ENCODE data around the gene PERM1.

DNA sequence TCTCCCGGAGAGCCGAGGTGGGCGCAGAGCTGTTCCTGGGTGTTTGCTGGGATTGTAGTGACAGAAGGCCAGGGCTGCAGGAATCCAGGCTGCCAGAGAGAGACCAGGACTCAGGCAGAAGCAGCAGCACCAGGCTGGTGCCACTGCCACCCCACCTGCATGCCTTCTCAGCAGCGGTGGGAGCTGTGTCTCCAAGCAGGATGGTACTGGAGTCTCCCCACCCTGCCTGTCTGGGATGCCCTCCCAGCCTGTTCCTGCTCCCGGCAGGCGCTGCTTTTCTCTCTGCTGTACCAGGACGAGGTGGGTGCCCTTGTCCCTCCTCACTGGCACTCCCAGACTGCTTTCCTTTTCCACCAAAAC, 22.5 kb upstream of the PERM1 start:
- TF ChIP-seq CTCF (conservative IDR thresholded peaks at IDR 0.05) (no peak), ZFX (IDR thresholded peaks at IDR 0.05) (no peak)
